HG02938 (cell line): ENCODE measurements around the gene ZNF12.
"Not testable (repeated sequence)": the region's sequence is repeated elsewhere in the genome, so short reads cannot be mapped to it uniquely, and the experiment has no call there.

Source experiments
- ATAC-seq: cut with Tn5 transposase; IDR thresholded peaks from one replicate; pipeline ENCODE4 v1.9.1; 2021; ENCODE audit warnings: mild to moderate bottlenecking, moderate library complexity; ENCODE audit not compliant: unreplicated experiment

ZNF12 gene

GRCh38 chr7:6700793-6701192, 6.0 kb downstream of the ZNF12 start:
- no peak for ATAC-seq

GRCh38 chr7:6691609-6692106, 15.1 kb downstream of the ZNF12 start:
- ATAC-seq, result no peak

GRCh38 chr7:6691103-6691502, 15.6 kb downstream of the ZNF12 start:
- no peak for ATAC-seq

GRCh38 chr7:6680146-6680545, 26.6 kb downstream of the ZNF12 start:
- ATAC-seq, result no peak

- ATAC-seq, result no peak
Measured at GRCh38 chr7:6675807-6676405, 30.8 kb downstream of the ZNF12 start.

GRCh38 chr7:6670851-6671250, 35.9 kb downstream of the ZNF12 start:
- not testable (repeated sequence) for ATAC-seq

- no peak for ATAC-seq
Measured at GRCh38 chr7:6658618-6659345, 48.0 kb downstream of the ZNF12 start.

- ATAC-seq, result no peak
Measured at GRCh38 chr7:6656413-6656812, 50.3 kb downstream of the ZNF12 start.

- no peak for ATAC-seq
Measured at GRCh38 chr7:6655636-6656385, 50.9 kb downstream of the ZNF12 start.

GRCh38 chr7:6654842-6655610, 51.7 kb downstream of the ZNF12 start:
- no peak for ATAC-seq

GRCh38 chr7:6654113-6654841, 52.5 kb downstream of the ZNF12 start:
- ATAC-seq, result no peak

GRCh38 chr7:6653071-6654003, 53.4 kb downstream of the ZNF12 start:
- ATAC-seq, result no peak

- no peak for ATAC-seq
Measured at GRCh38 chr7:6652446-6653011, 54.2 kb downstream of the ZNF12 start.

- ATAC-seq, result no peak
Measured at GRCh38 chr7:6651851-6652445, 54.8 kb downstream of the ZNF12 start.

- ATAC-seq, result no peak
Measured at GRCh38 chr7:6650521-6651011, 56.2 kb downstream of the ZNF12 start.

GRCh38 chr7:6650086-6650485, 56.7 kb downstream of the ZNF12 start:
- ATAC-seq, result no peak

GRCh38 chr7:6649241-6649961, 57.3 kb downstream of the ZNF12 start:
- no peak for ATAC-seq

GRCh38 chr7:6648815-6649104, 58.0 kb downstream of the ZNF12 start:
- ATAC-seq, result no peak
